GM10266 (cell line): ENCODE results near the gene HS3ST3B1.

Source experiments
- DNase-seq: peaks from one replicate; pipeline ENCODE4 v3.0.0; 2012; ENCODE audit errors: extremely low spot score
- CTCF ChIP-seq: IDR thresholded peaks from 2 replicates; pipeline ENCODE4 v1.5.1; 2012; ENCODE audit warnings: mild to moderate bottlenecking, low read depth; ENCODE audit not compliant: control insufficient read depth, insufficient read depth; ENCODE audit errors: missing control alignments

HS3ST3B1 gene

GRCh38 chr17:14304222-14304772, 3.4 kb downstream of the HS3ST3B1 start:
- TF ChIP-seq CTCF: no peak
- no peak for DNase-seq

- DNase-seq: no peak
- no peak for TF ChIP-seq CTCF
Observed at GRCh38 chr17:14304773-14305517, 4.1 kb downstream of the HS3ST3B1 start.

DNA sequence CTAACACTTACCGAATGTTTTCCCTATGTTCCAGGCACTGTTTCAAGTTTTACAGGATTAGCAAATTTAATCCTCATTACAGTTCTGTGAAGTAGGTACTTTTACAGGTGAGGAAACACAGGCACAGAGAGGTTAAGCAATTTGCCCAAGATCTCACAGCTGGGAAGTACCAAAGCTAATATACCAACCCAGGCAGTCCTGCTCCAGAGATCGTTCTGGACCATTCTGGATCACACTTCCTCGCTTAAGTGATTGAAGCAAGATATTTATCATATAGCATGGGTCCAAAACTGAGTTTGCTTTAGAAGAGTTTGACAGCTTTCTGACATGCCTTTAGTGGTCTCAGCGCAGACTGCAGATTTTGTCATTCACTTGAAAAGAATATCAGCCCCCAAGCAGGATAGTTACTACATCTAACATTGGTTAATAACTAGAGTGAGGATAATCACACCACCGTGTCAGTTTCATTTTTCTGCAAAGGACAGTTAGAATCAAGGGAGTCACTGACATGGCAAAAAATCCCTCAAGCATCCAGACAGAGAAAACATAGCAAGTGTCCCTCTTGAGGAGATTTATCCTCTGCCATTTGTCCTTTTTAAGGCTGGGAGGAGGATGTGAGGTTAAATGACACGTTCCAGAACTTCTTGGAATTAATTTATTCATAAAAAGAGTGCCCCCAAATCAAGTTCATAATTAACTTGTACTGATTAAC, 5.1 kb downstream of the HS3ST3B1 start:
- no peak for DNase-seq
- TF ChIP-seq CTCF: no peak

- no peak for TF ChIP-seq CTCF
- DNase-seq: no peak
Observed at GRCh38 chr17:14306596-14306995, 5.7 kb downstream of the HS3ST3B1 start.

- TF ChIP-seq CTCF: no peak
- no peak for DNase-seq
Observed at GRCh38 chr17:14307560-14308024, 6.7 kb downstream of the HS3ST3B1 start.

DNA sequence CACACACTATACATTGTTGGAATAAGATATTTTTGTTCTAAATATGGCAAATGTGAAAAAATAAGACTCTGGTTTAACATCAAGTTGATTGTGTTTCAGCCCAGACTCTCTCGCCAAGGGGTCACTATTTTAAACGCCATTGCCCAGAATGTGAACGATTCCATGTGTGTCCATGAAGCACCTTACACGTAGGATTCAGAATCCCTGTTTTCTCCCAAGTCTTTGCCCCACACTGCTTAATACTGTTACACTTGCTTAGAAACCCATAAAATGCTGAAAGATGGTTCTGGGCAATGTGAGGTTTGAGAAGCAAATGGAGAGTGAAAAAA, 7.7 kb downstream of the HS3ST3B1 start:
- no peak for DNase-seq
- no peak for TF ChIP-seq CTCF
